ENCODE measurements around the gene FOXS1. TPM values are rescaled to one million over a fixed set of nuclear protein-coding genes. Genes with fewer than 3 reads are reported as not detected.

The FOXS1 gene
- total and polyA plus RNA-seq, 5 experiments from 2014 or later: not detected

GRCh38 chr20:31809661-31810060, 35.7 kb downstream of the FOXS1 start:
- Mint-ChIP-seq H3K27ac (no peak overlapping the region), H3K9me3 (no peaks in the 10 kb centered on the region)

GRCh38 chr20:31808481-31808880, 36.9 kb downstream of the FOXS1 start:
- ATAC-seq: no peak
- POLR2A ChIA-PET: no interaction called here
- Mint-ChIP-seq H3K9me3 (no peaks in the 10 kb centered on the region), H3K36me3 (no peaks in the 10 kb centered on the region), H3K27me3 (no peaks in the 10 kb centered on the region), H3K27ac (no peak overlapping the region), H3K4me1 (peaks cover 5 to 23% (median 10%) of the 10 kb centered on the region in 4 donors), H3K4me3 (no peak overlapping the region)
- no peak for DNase-seq

More at GRCh38 chr20:31809661-31810060, 35.7 kb downstream of the FOXS1 start:
- peaks cover 0 to 13% (median 0%) of the 10 kb centered on the region in 4 donors for H3K4me1 Mint-ChIP-seq
- H3K4me3 Mint-ChIP-seq: no peak overlapping the region
- POLR2A ChIA-PET: no interaction called here
- H3K27me3 Mint-ChIP-seq: no peaks in the 10 kb centered on the region
- DNase-seq (no peak), ATAC-seq (no peak)
- no peaks in the 10 kb centered on the region for H3K36me3 Mint-ChIP-seq

GRCh38 chr20:31806564-31807355, 38.6 kb downstream of the FOXS1 start:
- Mint-ChIP-seq H3K4me3 (no peak overlapping the region), H3K27ac (no peak overlapping the region), H3K9me3 (no peaks in the 10 kb centered on the region), H3K36me3 (no peaks in the 10 kb centered on the region), H3K27me3 (no peaks in the 10 kb centered on the region), H3K4me1 (peaks cover 8 to 26% (median 13%) of the 10 kb centered on the region in 4 donors)
- POLR2A ChIA-PET: interaction anchor here (0.5 kb wide), 1 partner anchor 230 kb away, joined by 4 read pairs; no protein-coding TSS in a partner anchor
- DNase-seq (no peak), ATAC-seq (no peak)

GRCh38 chr20:31803552-31804291, 41.7 kb downstream of the FOXS1 start:
- Mint-ChIP-seq H3K27me3 (no peaks in the 10 kb centered on the region), H3K9me3 (no peaks in the 10 kb centered on the region), H3K4me3 (peak overlapping the region in 4 of 10 donors; percentile 1 to 37 (median 10)), H3K27ac (peak overlapping the region in 3 of 10 donors; percentile 1 to 64 (median 41)), H3K36me3 (no peaks in the 10 kb centered on the region), H3K4me1 (peaks cover 8 to 22% (median 13%) of the 10 kb centered on the region in 4 donors)
- ATAC-seq: peak in 1 of 2 donors; percentile 14
- no peak for DNase-seq
- POLR2A ChIA-PET: no interaction called here

GRCh38 chr20:31801508-31801907, 43.9 kb downstream of the FOXS1 start:
- POLR2A ChIA-PET: no interaction called here
- ATAC-seq (no peak), DNase-seq (no peak)
- H3K36me3 Mint-ChIP-seq: no peaks in the 10 kb centered on the region
- no peaks in the 10 kb centered on the region for H3K9me3 Mint-ChIP-seq
- H3K4me1 Mint-ChIP-seq: peaks cover 8 to 18% (median 13%) of the 10 kb centered on the region in 4 donors
- H3K4me3 Mint-ChIP-seq: no peak overlapping the region
- H3K27ac Mint-ChIP-seq: no peak overlapping the region
- no peaks in the 10 kb centered on the region for H3K27me3 Mint-ChIP-seq

GRCh38 chr20:31797364-31797763, 48.0 kb downstream of the FOXS1 start:
- no peak overlapping the region for H3K4me3 Mint-ChIP-seq
- ATAC-seq (no peak), DNase-seq (no peak)
- no peaks in the 10 kb centered on the region for H3K36me3 Mint-ChIP-seq
- no peaks in the 10 kb centered on the region for H3K4me1 Mint-ChIP-seq
- no peaks in the 10 kb centered on the region for H3K9me3 Mint-ChIP-seq
- H3K27me3 Mint-ChIP-seq: no peaks in the 10 kb centered on the region
- no peak overlapping the region for H3K27ac Mint-ChIP-seq
- POLR2A ChIA-PET: no interaction called here

Other genes with a start within 250 kb of the FOXS1 start
- gene ID1, start 240.3 kb downstream of the FOXS1 start, total RNA-seq: 1 to 10 TPM in 1 of 2 experiments, under 1 TPM in 1; 0.88 to 1.3 TPM
- gene ID1, start 240.3 kb downstream of the FOXS1 start, polyA plus RNA-seq: under 1 TPM; 0.29 to 0.87 (median 0.51) TPM
- not detected for gene COX4I2, start 207.7 kb downstream of the FOXS1 start, total RNA-seq
- not detected for gene COX4I2, start 207.7 kb downstream of the FOXS1 start, polyA plus RNA-seq
- gene BCL2L1, start 122.7 kb downstream of the FOXS1 start, total RNA-seq: 10 to 100 TPM; 14.8 to 17.7 TPM
- 10 to 100 TPM in 1 of 3 donors, 1 to 10 TPM in 2; 8.0 to 15.4 (median 8.2) TPM for gene BCL2L1, start 122.7 kb downstream of the FOXS1 start, polyA plus RNA-seq
- under 1 TPM; 0.16 to 0.22 TPM for gene TPX2, start 106.3 kb downstream of the FOXS1 start, total RNA-seq
- gene TPX2, start 106.3 kb downstream of the FOXS1 start, polyA plus RNA-seq: under 1 TPM in 2 of 3 donors, not detected in 1; 0.30 to 0.50 TPM
- gene MYLK2, start 26.2 kb downstream of the FOXS1 start, total RNA-seq: not detected
- gene MYLK2, start 26.2 kb downstream of the FOXS1 start, polyA plus RNA-seq: not detected
- not detected for gene DUSP15, start 24.9 kb upstream of the FOXS1 start, total RNA-seq
- not detected for gene DUSP15, start 24.9 kb upstream of the FOXS1 start, polyA plus RNA-seq
- gene TTLL9, start 25.0 kb upstream of the FOXS1 start, total RNA-seq: not detected
- gene TTLL9, start 25.0 kb upstream of the FOXS1 start, polyA plus RNA-seq: not detected
- 10 to 100 TPM; 11.2 to 11.5 TPM for gene PDRG1, start 106.4 kb upstream of the FOXS1 start, total RNA-seq
- gene PDRG1, start 106.4 kb upstream of the FOXS1 start, polyA plus RNA-seq: 10 to 100 TPM; 13.5 to 23.6 (median 13.8) TPM
- not detected for gene XKR7, start 122.5 kb upstream of the FOXS1 start, total RNA-seq
- not detected for gene XKR7, start 122.5 kb upstream of the FOXS1 start, polyA plus RNA-seq
- not detected for gene CCM2L, start 164.8 kb upstream of the FOXS1 start, total RNA-seq
- gene CCM2L, start 164.8 kb upstream of the FOXS1 start, polyA plus RNA-seq: not detected
- under 1 TPM; 0.71 to 0.86 TPM for gene HCK, start 206.6 kb upstream of the FOXS1 start, total RNA-seq
- under 1 TPM in 2 of 3 donors, not detected in 1; 0.24 to 0.35 TPM for gene HCK, start 206.6 kb upstream of the FOXS1 start, polyA plus RNA-seq